H1 (cell line): ENCODE measurements around the gene TGFB1. TPM values are rescaled to one million over a fixed set of nuclear protein-coding genes. Genes with fewer than 3 reads are reported as not detected.

ENCODE experiments used
- CTCF ChIA-PET: fragments of 300-600 bp; sonication (Branson Sonifier 250); formaldehyde crosslinking; loops from one replicate; lab custom pipeline; 2021; ENCODE audit not compliant: partially characterized antibody; lab: Charles Lee
- POLR2A ChIA-PET: fragments of 300-600 bp; sonication (Branson Sonifier 250); formaldehyde crosslinking; loops from one replicate; lab custom pipeline; 2021; ENCODE audit warnings: inconsistent platforms; ENCODE audit not compliant: partially characterized antibody; lab: Charles Lee
- DNase-seq, 2 experiments: peaks; one replicate each; pipeline versions ENCODE4 v3.0.0 to v3.0.0-alpha.2; 2010 to 2022; ENCODE audit warnings: low spot score in 2 of 2, low read depth in 1 of 2, mixed read lengths in 1 of 2
- FAIRE-seq: peaks from 2 replicates; lab custom pipeline; 2011; peaks lifted over from hg19 to GRCh38; lab: Jason Lieb, UNC
- H2AFZ ChIP-seq: 2 replicates; pipeline ENCODE4 v1.8.1; 2012; ENCODE audit warnings: low read length, inconsistent platforms
- H2AK5ac ChIP-seq: 2 replicates; pipeline ENCODE4 v1.6.1; 2013; ENCODE audit warnings: low read depth, low read length
- H2BK120ac ChIP-seq: replicated peaks from 2 replicates; pipeline ENCODE3; 2013; ENCODE audit warnings: low read depth, low read length, inconsistent platforms
- H2BK12ac ChIP-seq: 2 replicates; pipeline ENCODE4 v1.6.1; 2013; ENCODE audit warnings: low read depth, low read length
- H2BK15ac ChIP-seq: 2 replicates; pipeline ENCODE4 v1.6.1; 2013; ENCODE audit warnings: low read length
- H2BK20ac ChIP-seq: 2 replicates; pipeline ENCODE4 v1.6.1; 2013; ENCODE audit warnings: low read length
- H2BK5ac ChIP-seq: 2 replicates; pipeline ENCODE4 v1.6.1; 2013; ENCODE audit warnings: low read depth, low read length
- H3K14ac ChIP-seq: 2 replicates; pipeline ENCODE4 v1.6.1; 2013; ENCODE audit warnings: inconsistent platforms; ENCODE audit not compliant: insufficient read length
- H3K18ac ChIP-seq: 2 replicates; pipeline ENCODE4 v1.6.1; 2013; ENCODE audit warnings: low read length; ENCODE audit errors: extremely low read depth
- H3K23ac ChIP-seq: 2 replicates; pipeline ENCODE4 v1.6.1; 2013; ENCODE audit warnings: inconsistent platforms; ENCODE audit not compliant: insufficient read length
- H3K23me2 ChIP-seq: 2 replicates; pipeline ENCODE4 v1.6.1; 2013; ENCODE audit warnings: low read depth, low read length
- H3K27ac ChIP-seq: 2 replicates; pipeline ENCODE4 v1.6.1; 2011; ENCODE audit warnings: low read depth, low read length, inconsistent platforms
- H3K27me3 ChIP-seq, 4 experiments: replicated peaks in 1 of 4; 1 replicate in 1 of 4; 2 replicates in 3 of 4; pipeline versions ENCODE4 v1.6.1 to v1.8.1; 2011 to 2013; ENCODE audit warnings: low read length in 3 of 4, mild to moderate bottlenecking in 3 of 4, inconsistent platforms in 2 of 4, mixed read lengths in 2 of 4, moderate library complexity in 1 of 4; ENCODE audit not compliant: control insufficient read depth in 3 of 4, insufficient read depth in 3 of 4; ENCODE audit errors: extremely low read depth in 1 of 4
- H3K36me3 ChIP-seq, 4 experiments: 2 replicates each; pipeline versions ENCODE4 v1.6.1 to v1.8.1; 2011 to 2013; ENCODE audit warnings: mild to moderate bottlenecking in 4 of 4, low read length in 3 of 4, moderate library complexity in 2 of 4, control low read depth in 1 of 4, inconsistent platforms in 1 of 4; ENCODE audit not compliant: insufficient read depth in 4 of 4, control insufficient read depth in 2 of 4
- H3K4ac ChIP-seq: replicated peaks from 2 replicates; pipeline ENCODE3; 2013; ENCODE audit warnings: low read length, low read depth, mixed read lengths, inconsistent platforms; ENCODE audit not compliant: insufficient read length
- H3K4me1 ChIP-seq, 4 experiments: replicated peaks in 1 of 4; 1 replicate in 1 of 4; 2 replicates in 3 of 4; pipeline versions ENCODE4 v1.6.1 to v1.8.1; 2011 to 2013; ENCODE audit warnings: low read length in 3 of 4, inconsistent platforms in 2 of 4, mixed read lengths in 1 of 4; ENCODE audit not compliant: insufficient read depth in 4 of 4, control insufficient read depth in 3 of 4
- H3K4me2 ChIP-seq, 2 experiments: 2 replicates each; pipeline versions ENCODE4 v1.6.1 to v1.8.1; 2011 to 2013; ENCODE audit warnings: low read depth in 2 of 2, low read length in 2 of 2, control low read depth in 1 of 2, inconsistent platforms in 1 of 2, mild to moderate bottlenecking in 1 of 2; ENCODE audit not compliant: insufficient read depth in 1 of 2
- H3K4me3 ChIP-seq, 4 experiments: fragments of 200-600, 300-600 bp in 1 of 4; sonication (generic), shearing (Covaris generic), sonication (Bioruptor Twin) in 1 of 4; 2 replicates each; pipeline versions ENCODE4 v1.5.1 to v1.8.1; 2011 to 2016; ENCODE audit warnings: low read length in 4 of 4, low read depth in 3 of 4, control low read depth in 2 of 4, inconsistent platforms in 2 of 4, mild to moderate bottlenecking in 2 of 4, mixed read lengths in 1 of 4, moderate library complexity in 1 of 4; ENCODE audit not compliant: insufficient read depth in 2 of 4; ENCODE audit errors: extremely low read depth in 1 of 4
- H3K56ac ChIP-seq: replicated peaks from 2 replicates; pipeline ENCODE3; 2013; ENCODE audit warnings: low read depth, mild to moderate bottlenecking, mixed read lengths, low read length, inconsistent platforms; ENCODE audit not compliant: insufficient read length
- H3K79me1 ChIP-seq: 2 replicates; pipeline ENCODE4 v1.6.1; 2013; ENCODE audit warnings: low read depth, low read length, control low read depth
- H3K79me2 ChIP-seq, 2 experiments: 2 replicates each; pipeline versions ENCODE4 v1.6.1 to v1.8.1; 2012 to 2013; ENCODE audit warnings: low read length in 2 of 2, mild to moderate bottlenecking in 2 of 2, inconsistent platforms in 1 of 2; ENCODE audit not compliant: insufficient read depth in 2 of 2, control insufficient read depth in 1 of 2
- H3K9ac ChIP-seq, 4 experiments: replicated peaks in 1 of 4; 1 replicate in 1 of 4; 2 replicates in 3 of 4; pipeline versions ENCODE4 v1.6.1 to v1.8.1; 2011 to 2013; ENCODE audit warnings: low read depth in 3 of 4, low read length in 3 of 4, control low read depth in 2 of 4, mild to moderate bottlenecking in 2 of 4, moderate library complexity in 2 of 4, inconsistent platforms in 1 of 4; ENCODE audit errors: extremely low read depth in 1 of 4
- H3K9me3 ChIP-seq, 2 experiments: 2 replicates each; pipeline versions ENCODE4 v1.6.1 to v1.8.1; 2012 to 2013; ENCODE audit warnings: mild to moderate bottlenecking in 2 of 2, moderate library complexity in 2 of 2, control low read depth in 1 of 2, inconsistent platforms in 1 of 2, low read depth in 1 of 2, low read length in 1 of 2, mixed read lengths in 1 of 2; ENCODE audit not compliant: insufficient read depth in 2 of 2
- H4K20me1 ChIP-seq, 2 experiments: replicated peaks in 1 of 2; 2 replicates each; pipeline versions ENCODE3 to v1.8.1; 2011 to 2013; ENCODE audit warnings: inconsistent platforms in 2 of 2, low read length in 2 of 2, mild to moderate bottlenecking in 1 of 2; ENCODE audit not compliant: insufficient read depth in 2 of 2, control insufficient read depth in 1 of 2
- H4K5ac ChIP-seq: 2 replicates; pipeline ENCODE4 v1.6.1; 2013; ENCODE audit warnings: low read length, low read depth, mixed read lengths, inconsistent platforms; ENCODE audit not compliant: insufficient read length
- H4K8ac ChIP-seq: 2 replicates; pipeline ENCODE4 v1.8.0; 2013; ENCODE audit warnings: mild to moderate bottlenecking, moderate library complexity, low read length, inconsistent platforms; ENCODE audit not compliant: insufficient read depth; ENCODE audit errors: extremely low read depth
- H4K91ac ChIP-seq: replicated peaks from 2 replicates; pipeline ENCODE3; 2013; ENCODE audit warnings: low read length, mixed read lengths, inconsistent platforms; ENCODE audit not compliant: insufficient read length
- SIN3A ChIP-seq, 2 experiments: IDR thresholded peaks in 1 of 2; conservative IDR thresholded peaks in 1 of 2; 2 replicates each; pipeline ENCODE4 v1.6.1; 2011 to 2012; ENCODE audit warnings: low read length in 2 of 2, improper control_type of control experiment in 1 of 2, low read depth in 1 of 2, mild to moderate bottlenecking in 1 of 2
- WGBS, 2 experiments: shearing (Covaris generic) in 1 of 2; methylation state at CpG; one replicate each; pipeline versions ENCODE4 v1.1.6 to v1.1.7; 2013 to 2015; ENCODE audit warnings: low lambda C conversion rate in 2 of 2, mixed read lengths in 2 of 2, inconsistent platforms in 1 of 2, low coverage in 1 of 2, missing lambda C conversion rate in 1 of 2; ENCODE audit not compliant: insufficient replicate concordance in 2 of 2, insufficient coverage in 1 of 2, insufficient read length in 1 of 2; ENCODE audit errors: extremely low coverage in 1 of 2, missing lambda C conversion rate in 1 of 2; 5-methylcytosine and 5-hydroxymethylcytosine counted together
- polyA plus RNA-seq, 7 experiments: library from polyadenylated mRNA; depleted of rRNA in 3 of 7; stranded (reverse) in 5 of 7; unstranded in 2 of 7; fragments of >200 nt in 5 of 7; fragments of 200-250 nt in 2 of 7; gene quantifications; 1 replicate in 5 of 7; 2 replicates in 1 of 7; 4 replicates in 1 of 7; pipeline versions ENCODE4 v1.2.1 to v1.2.3, GENCODE V29; 2011 to 2013; ENCODE audit warnings: missing spikeins in 2 of 7, mixed read lengths in 2 of 7
- total RNA-seq: library from RNA; stranded (reverse); fragmentation: NEBNext Ultra II Directional; extraction: Animal tissue kit (Norgen Biotek cat#: 25700); gene quantifications from 2 replicates; pipeline ENCODE4 v1.2.1, GENCODE V29; 2021

Gene TGFB1
- total and polyA plus RNA-seq, 2 of the 8 experiments (the other 6 are each of a cell fraction or from before 2014, with no cell fraction given), result 1.7 to 10.6 TPM

- Histone ChIP-seq H3K79me2 (no peaks in the 10 kb centered on the region), H3K27ac (no peak overlapping the region), H3K9ac (no peak overlapping the region), H3K4me2 (no peak overlapping the region), H3K36me3 (peaks cover 58 to 85% (median 75%) of the 10 kb centered on the region in 4 experiments), H3K18ac (no peak overlapping the region), H3K56ac (no peak overlapping the region), H3K4me1 (peaks cover 0 to 9% (median under 1%) of the 10 kb centered on the region in 4 experiments; a peak in 3 of 7 replicates), H3K4me3 (no peak overlapping the region), H3K79me1 (no peaks in the 10 kb centered on the region; the same call in 1 of the 2 replicates), H2AK5ac (no peak overlapping the region), H3K14ac (no peak overlapping the region), H2AFZ (no peak overlapping the region), H2BK12ac (no peak overlapping the region), H2BK120ac (no peak overlapping the region), H2BK5ac (no peak overlapping the region), H4K8ac (no peak overlapping the region), H3K27me3 (no peaks in the 10 kb centered on the region), H2BK20ac (no peak overlapping the region), H4K5ac (no peak overlapping the region), H3K23ac (no peak overlapping the region), H3K23me2 (no peaks in the 10 kb centered on the region), H4K91ac (no peak overlapping the region), H3K9me3 (no peaks in the 10 kb centered on the region), H2BK15ac (no peak overlapping the region), H4K20me1 (peaks cover 6 to 22% of the 10 kb centered on the region in 2 experiments), H3K4ac (no peak overlapping the region)
- ChIA-PET POLR2A (interaction anchor here (12.8 to 22.6 kb wide), 2 partner anchors 18 to 23 kb away, joined by 137 to 579 read pairs; partner anchors contain the start of gene HNRNPUL1), CTCF (interaction anchor here (0.6 to 7.3 kb wide), 3 partner anchors 8 to 230 kb away, joined by 3 to 63 read pairs (median 15); no protein-coding TSS in a partner anchor)
- DNase-seq (no peak), FAIRE-seq (no peak)
- TF ChIP-seq SIN3A (conservative IDR thresholded peaks at IDR 0.05 in 1 of 2, IDR thresholded peaks at IDR 0.05 in 1 of 2; ENCODE audit: low read depth in 1 of 2, low read length in 2 of 2), result no peak
- WGBS, 2 experiments, result 96% methylated on average over 14 of the region's 14 CpGs; no CpG with 5 or more reads in 1 of the 2 experiments
Observed at GRCh38 chr19:41303954-41304353, 49.8 kb downstream of the TGFB1 start.
